ENCODE results near the gene RAB1A.

Gene RAB1A

DNA sequence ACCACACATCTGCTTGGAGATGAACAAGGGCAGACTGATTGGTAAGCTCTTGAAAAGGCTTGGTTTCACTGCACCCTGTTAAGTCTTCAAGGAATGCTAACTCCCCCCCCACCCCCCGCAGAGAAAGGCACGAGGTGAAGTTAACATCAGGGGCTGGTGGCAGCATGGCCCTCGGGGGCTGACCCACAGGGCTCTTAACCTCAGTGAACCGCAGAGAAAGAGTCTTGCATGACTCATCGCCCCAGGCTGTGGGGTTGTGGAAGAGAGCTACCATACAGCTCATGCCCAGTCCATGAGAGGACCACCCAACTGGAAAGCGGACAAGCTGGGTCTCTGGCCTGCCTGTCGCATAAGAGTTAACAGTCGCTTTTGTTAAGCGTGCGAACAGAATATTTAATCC, 84.3 kb downstream of the RAB1A start:
- H3K27ac ChIP-seq (ENCODE audit: low read length), result no peak overlapping the region
- no peak overlapping the region for H3K4me3 ChIP-seq (ENCODE audit: low read length)
- H3K4me1 ChIP-seq (ENCODE audit: low read length), result no peaks in the 10 kb centered on the region
- no peak overlapping the region for H3K4me2 ChIP-seq (ENCODE audit: low read length)
- no peak overlapping the region for H2AFZ ChIP-seq (ENCODE audit: low read depth, low read length)
- H3K9me3 ChIP-seq (ENCODE audit: insufficient read depth, low read length), result peaks cover 15% of the 10 kb centered on the region
- no peak for TF ChIP-seq EZH2phosphoT487 (IDR thresholded peaks at IDR 0.05; ENCODE audit: low read depth)
- no peak for TF ChIP-seq CTCF (IDR thresholded peaks at IDR 0.05; ENCODE audit: low read depth, low read length)
- no peaks in the 10 kb centered on the region for H4K20me1 ChIP-seq (ENCODE audit: insufficient read depth, low read length)
- H3K27me3 ChIP-seq (ENCODE audit: low read depth, low read length), result no peaks in the 10 kb centered on the region
- H3K79me2 ChIP-seq (ENCODE audit: low read length), result no peaks in the 10 kb centered on the region
- H3K36me3 ChIP-seq (replicated peaks; ENCODE audit: low read depth, low read length), result peaks cover 17% of the 10 kb centered on the region
- no peak overlapping the region for H3K9ac ChIP-seq (ENCODE audit: low read length)

DNA sequence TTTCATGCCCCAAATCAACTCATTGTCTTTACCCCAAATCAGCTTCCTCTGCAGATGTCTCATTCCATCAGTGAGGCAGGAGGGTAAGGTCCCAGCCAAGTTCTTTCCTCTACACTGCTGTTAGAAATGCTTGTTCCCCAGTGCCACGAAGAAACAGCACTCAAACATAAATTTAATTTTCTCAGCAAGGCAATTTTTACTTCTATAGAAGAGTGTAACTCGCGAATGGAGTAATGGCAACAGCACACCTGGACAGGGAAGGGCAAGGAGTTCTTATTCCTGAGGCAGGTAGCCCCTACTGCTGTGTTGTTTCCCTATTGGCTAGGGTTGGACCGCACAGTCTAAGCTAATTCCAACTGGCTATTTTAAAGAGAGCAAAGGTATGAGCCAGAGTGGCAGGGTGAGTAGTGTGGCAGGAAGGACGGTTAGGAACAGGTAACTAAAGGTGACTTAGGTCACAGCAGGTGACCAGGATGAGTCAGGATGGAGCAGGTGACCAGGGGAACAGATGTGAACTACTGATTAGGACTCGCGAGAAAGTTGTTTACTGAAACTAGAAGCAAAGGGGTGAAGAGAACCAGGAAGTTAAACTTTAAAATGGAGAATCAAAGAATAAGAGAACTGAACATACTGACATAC, 85.7 kb downstream of the RAB1A start:
- no peak overlapping the region for H2AFZ ChIP-seq (ENCODE audit: low read depth, low read length)
- H3K4me3 ChIP-seq (ENCODE audit: low read length), result no peak overlapping the region
- peaks cover 17% of the 10 kb centered on the region for H3K36me3 ChIP-seq (replicated peaks; ENCODE audit: low read depth, low read length)
- TF ChIP-seq CTCF (IDR thresholded peaks at IDR 0.05; ENCODE audit: low read depth, low read length), result no peak
- TF ChIP-seq EZH2phosphoT487 (IDR thresholded peaks at IDR 0.05; ENCODE audit: low read depth), result no peak
- no peak overlapping the region for H3K9ac ChIP-seq (ENCODE audit: low read length)
- H3K4me1 ChIP-seq (ENCODE audit: low read length), result peaks cover 8% of the 10 kb centered on the region
- no peak overlapping the region for H3K4me2 ChIP-seq (ENCODE audit: low read length)
- no peaks in the 10 kb centered on the region for H3K79me2 ChIP-seq (ENCODE audit: low read length)
- H3K27ac ChIP-seq (ENCODE audit: low read length), result no peak overlapping the region
- H3K27me3 ChIP-seq (ENCODE audit: low read depth, low read length), result no peaks in the 10 kb centered on the region
- no peaks in the 10 kb centered on the region for H4K20me1 ChIP-seq (ENCODE audit: insufficient read depth, low read length)
- H3K9me3 ChIP-seq (ENCODE audit: insufficient read depth, low read length), result peaks cover 15% of the 10 kb centered on the region

- TF ChIP-seq EZH2phosphoT487 (IDR thresholded peaks at IDR 0.05; ENCODE audit: low read depth) (no peak), CTCF (IDR thresholded peaks at IDR 0.05; ENCODE audit: low read depth, low read length) (no peak)
- no peak overlapping the region for H2AFZ ChIP-seq (ENCODE audit: low read depth, low read length)
- no peak overlapping the region for H3K4me2 ChIP-seq (ENCODE audit: low read length)
- H3K27me3 ChIP-seq (ENCODE audit: low read depth, low read length), result no peaks in the 10 kb centered on the region
- H3K9me3 ChIP-seq (ENCODE audit: insufficient read depth, low read length), result peaks cover 15% of the 10 kb centered on the region
- H3K4me1 ChIP-seq (ENCODE audit: low read length), result peaks cover 8% of the 10 kb centered on the region
- peaks cover 17% of the 10 kb centered on the region for H3K36me3 ChIP-seq (replicated peaks; ENCODE audit: low read depth, low read length)
- no peaks in the 10 kb centered on the region for H3K79me2 ChIP-seq (ENCODE audit: low read length)
- H4K20me1 ChIP-seq (ENCODE audit: insufficient read depth, low read length), result no peaks in the 10 kb centered on the region
- H3K9ac ChIP-seq (ENCODE audit: low read length), result no peak overlapping the region
- H3K27ac ChIP-seq (ENCODE audit: low read length), result no peak overlapping the region
- no peak overlapping the region for H3K4me3 ChIP-seq (ENCODE audit: low read length)
These were observed 86.9 kb downstream of the RAB1A start for GRCh38 chr2:65043001-65043400.

DNA sequence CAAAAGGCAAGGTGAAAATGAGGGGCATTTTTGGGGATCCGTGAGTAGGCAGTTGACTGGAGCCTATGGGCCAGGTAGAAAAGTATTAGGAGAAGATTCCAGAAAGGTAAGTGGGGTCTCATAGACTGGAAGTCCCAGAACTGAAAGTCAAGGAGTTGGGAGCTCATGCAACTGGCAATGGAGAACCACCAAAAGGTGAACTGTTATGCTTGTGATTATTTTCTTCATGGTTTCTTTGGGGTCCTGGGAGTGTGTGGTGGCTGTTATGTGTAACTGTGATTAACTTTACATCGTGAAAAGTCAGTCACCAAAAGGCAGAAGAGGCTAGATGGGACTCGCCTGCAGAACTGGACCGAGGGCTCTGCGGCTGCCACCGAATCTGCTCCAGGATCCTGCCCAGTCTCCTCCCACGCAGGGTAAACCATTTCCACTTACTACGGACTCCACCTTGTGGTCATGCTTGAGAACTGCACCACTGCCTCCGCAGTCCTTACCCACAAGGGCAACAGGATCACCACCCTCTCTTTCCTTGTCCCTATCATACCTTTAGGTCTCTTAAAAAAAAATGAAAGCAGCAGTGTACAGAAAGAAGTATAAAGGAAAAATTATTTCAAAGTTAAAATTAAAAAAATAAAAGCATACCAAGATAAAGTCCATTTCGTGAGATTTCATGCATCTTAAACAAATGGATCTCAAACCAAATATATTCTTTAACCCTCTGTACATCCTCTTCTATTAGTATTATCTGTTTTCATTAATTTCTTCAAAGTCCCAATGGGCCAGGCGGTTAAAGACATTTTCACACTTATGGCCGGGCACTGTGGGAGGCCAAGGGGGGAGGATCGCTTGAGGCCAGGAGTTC, 89.3 kb downstream of the RAB1A start:
- Histone ChIP-seq H3K4me2 (ENCODE audit: low read length) (peak overlapping the region; percentile 83), H3K79me2 (ENCODE audit: low read length) (no peaks in the 10 kb centered on the region), H3K27me3 (ENCODE audit: low read depth, low read length) (no peaks in the 10 kb centered on the region), H3K4me1 (ENCODE audit: low read length) (peaks cover 8% of the 10 kb centered on the region), H4K20me1 (ENCODE audit: insufficient read depth, low read length) (no peaks in the 10 kb centered on the region), H3K4me3 (ENCODE audit: low read length) (peak overlapping the region; percentile 57), H3K9ac (ENCODE audit: low read length) (0 out of 2 replicates have a peak overlapping the region, but pooled peaks have one; percentile 16), H2AFZ (ENCODE audit: low read depth, low read length) (no peak overlapping the region), H3K36me3 (replicated peaks; ENCODE audit: low read depth, low read length) (peaks cover 12% of the 10 kb centered on the region), H3K27ac (ENCODE audit: low read length) (no peak overlapping the region), H3K9me3 (ENCODE audit: insufficient read depth, low read length) (peaks cover 15% of the 10 kb centered on the region)
- TF ChIP-seq CTCF (IDR thresholded peaks at IDR 0.05; ENCODE audit: low read depth, low read length) (peak; percentile 89), EZH2phosphoT487 (IDR thresholded peaks at IDR 0.05; ENCODE audit: low read depth) (no peak)
